Measurements from ENCODE around the gene FBXO21.
"Not testable (repeated sequence)": the region's sequence is repeated elsewhere in the genome, so short reads cannot be mapped to it uniquely, and the experiment has no call there.

FBXO21 gene, protein sequence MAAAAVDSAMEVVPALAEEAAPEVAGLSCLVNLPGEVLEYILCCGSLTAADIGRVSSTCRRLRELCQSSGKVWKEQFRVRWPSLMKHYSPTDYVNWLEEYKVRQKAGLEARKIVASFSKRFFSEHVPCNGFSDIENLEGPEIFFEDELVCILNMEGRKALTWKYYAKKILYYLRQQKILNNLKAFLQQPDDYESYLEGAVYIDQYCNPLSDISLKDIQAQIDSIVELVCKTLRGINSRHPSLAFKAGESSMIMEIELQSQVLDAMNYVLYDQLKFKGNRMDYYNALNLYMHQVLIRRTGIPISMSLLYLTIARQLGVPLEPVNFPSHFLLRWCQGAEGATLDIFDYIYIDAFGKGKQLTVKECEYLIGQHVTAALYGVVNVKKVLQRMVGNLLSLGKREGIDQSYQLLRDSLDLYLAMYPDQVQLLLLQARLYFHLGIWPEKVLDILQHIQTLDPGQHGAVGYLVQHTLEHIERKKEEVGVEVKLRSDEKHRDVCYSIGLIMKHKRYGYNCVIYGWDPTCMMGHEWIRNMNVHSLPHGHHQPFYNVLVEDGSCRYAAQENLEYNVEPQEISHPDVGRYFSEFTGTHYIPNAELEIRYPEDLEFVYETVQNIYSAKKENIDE

GRCh38 chr12:117190210-117190781 is at the start of gene FBXO21:
FBXO21 (minus strand) TSS chr12:117190470; CDS start chr12:117190456, 14 bp downstream.
- peak; percentile 92 to 96 for DNase-seq

DNA sequence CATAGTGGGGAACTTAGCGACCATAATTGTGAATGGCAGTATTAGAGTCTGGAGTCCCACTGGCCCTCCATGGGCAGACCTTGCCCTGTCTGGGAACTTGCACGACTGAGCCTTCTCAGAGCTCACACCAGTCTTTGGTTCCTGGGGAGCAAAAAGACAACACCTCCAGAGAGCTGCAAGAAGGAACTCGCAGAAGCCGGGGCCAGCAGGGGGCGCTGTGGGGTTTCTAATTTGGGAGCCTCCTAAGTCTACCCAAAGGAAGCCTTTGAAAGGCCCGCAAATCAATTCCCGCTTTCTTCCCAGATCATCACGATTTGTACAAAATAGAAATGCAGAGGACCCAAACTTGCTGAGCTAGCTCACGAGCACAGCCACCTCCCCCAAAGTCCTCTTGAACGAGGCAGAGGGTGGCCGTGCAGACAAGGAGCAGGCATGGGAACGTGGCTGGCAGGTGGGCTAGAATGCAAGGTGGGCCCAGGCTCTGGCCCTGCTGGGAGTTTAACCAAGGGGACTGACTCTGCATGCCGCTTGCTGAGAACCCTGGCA is 46.3 kb upstream of the FBXO21 start:
- DNase-seq: peak; percentile 82 to 88

DNA sequence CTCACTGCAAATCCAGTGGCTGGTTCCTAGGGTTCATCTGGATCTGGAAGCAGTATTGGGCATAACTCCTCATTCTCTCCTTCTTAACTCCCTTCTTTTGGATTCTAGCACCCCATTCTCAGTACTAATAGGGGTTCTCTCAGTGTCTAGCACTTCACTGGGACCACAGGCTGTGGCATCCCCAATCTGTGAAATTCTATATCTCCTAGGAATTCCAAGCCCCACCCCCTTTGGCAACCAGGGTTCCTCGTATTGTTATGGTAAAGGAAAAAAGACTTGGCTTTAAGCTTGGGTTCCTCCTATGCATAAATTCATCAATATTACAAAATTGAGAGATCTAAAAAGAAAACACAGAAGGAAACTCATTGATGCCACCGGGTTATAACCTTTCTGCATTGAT is 45.0 kb upstream of the FBXO21 start:
- no peak for DNase-seq

DNA sequence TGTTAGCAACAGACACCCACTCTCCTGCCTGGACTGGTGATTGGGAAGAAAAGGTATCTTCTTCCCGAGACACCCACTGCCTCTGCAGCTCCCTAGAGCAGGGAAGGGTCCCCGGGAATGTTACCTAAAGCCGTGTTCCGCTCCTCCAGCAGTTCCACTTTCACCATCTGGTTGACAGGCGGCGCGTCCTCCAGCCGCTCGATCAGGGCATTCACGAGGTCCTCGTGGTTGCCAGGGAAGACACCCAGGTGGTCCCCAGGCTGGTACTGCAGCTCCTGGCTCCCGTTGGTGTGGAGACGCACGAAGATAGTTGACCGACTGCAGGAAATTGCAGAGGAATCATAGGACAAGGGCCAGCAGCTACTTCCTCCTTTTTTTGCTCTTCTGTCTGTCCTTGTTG is 44.2 kb upstream of the FBXO21 start:
- no peak for DNase-seq

DNA sequence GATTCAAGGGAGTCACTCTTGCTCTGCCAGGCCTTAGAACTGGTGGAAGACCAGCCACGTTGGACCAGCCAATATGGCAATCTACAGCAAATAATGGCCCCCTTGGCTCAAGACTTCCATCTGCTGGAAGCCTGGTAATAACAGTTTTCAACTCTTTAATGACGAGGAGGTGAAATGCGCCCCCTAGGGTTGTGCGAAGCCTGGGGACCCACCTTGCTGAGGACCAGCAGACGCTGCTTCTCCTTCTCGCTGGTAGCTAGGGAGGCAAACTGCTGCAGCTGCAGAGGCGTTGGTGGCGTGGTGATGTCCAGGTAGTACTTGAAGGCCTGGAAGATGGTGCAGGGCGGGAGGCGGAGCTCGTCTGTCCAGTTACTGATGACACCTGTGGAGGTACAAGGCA is 41.5 kb upstream of the FBXO21 start:
- no peak for DNase-seq

- no peak for DNase-seq
These were observed 38.0 kb upstream of the FBXO21 start for GRCh38 chr12:117228239-117228638.

DNA sequence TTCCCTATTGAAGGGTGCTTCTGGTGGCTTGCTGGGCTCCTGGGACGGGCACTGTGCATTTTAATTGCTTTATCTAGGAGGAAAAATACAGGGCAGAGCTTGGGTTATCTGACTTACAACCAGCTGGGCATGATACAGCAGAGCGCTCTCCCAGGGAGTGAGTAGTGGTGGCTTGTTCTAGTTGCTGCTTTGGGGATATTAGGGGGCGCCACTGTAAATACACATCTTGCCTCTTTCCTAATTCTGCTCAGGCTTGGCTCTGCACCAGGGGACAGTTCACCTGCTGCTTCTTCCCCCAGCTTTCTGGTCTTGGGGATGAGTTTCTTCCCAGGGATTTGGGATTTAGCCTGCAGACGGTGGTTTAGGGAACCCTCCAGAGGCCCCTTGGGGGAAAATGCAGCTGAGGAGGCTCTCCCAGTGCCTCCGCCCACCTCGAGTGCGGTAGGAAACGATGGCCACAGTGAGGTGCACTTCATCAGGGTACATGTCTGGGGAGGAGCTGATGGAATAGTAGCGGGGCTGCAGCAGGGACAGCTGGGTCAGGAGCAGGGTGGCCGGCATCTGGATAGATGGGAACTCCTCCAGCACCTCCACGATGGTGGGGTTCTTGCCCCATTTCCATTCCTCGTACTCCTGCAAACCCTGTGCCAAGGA is 36.9 kb upstream of the FBXO21 start:
- DNase-seq: no peak

- DNase-seq: no peak
These were observed 36.2 kb upstream of the FBXO21 start for GRCh38 chr12:117226505-117226904.

DNA sequence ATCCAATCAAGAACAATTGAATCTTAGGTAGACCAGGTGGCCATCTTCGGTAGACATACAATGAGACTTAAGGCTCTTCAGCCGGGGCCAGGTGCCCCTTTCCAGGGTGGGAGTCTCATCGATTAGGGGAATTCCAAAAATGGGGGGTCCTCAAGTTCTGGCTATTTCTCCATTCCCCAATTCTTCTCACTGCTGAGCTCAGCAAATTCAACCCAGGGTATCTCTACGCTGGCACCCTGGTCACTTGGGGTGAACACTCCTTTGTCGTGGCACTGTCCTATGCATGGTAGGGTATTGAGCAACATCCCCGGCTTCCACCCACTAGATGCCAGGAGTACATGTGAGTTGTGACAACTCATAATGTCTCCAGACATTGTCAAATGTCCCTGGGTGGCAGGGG is 34.9 kb upstream of the FBXO21 start:
- no peak for DNase-seq

DNA sequence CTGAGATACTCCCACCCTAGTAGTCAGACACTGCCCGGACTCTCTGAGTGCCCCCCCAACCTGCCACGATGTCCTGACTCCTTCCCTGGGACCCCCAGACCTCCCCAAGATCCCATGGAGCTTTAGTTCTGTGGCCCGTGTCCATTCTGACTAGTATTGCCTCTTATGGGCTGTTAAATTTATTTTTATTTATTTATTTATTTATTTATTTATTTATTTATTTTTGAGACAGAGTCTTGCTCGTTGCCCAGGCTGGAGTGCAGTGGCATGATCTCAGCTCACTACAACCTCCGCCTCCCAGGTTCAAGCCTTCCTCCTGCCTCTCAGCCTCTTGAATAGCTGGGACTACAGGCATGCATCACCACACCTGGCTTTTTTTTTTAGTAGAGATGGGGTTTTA is 30.7 kb upstream of the FBXO21 start:
- DNase-seq: not testable (repeated sequence)

GRCh38 chr12:117218149-117218548 is 27.9 kb upstream of the FBXO21 start:
- no peak for DNase-seq

GRCh38 chr12:117216686-117217085 is 26.4 kb upstream of the FBXO21 start:
- no peak for DNase-seq

DNA sequence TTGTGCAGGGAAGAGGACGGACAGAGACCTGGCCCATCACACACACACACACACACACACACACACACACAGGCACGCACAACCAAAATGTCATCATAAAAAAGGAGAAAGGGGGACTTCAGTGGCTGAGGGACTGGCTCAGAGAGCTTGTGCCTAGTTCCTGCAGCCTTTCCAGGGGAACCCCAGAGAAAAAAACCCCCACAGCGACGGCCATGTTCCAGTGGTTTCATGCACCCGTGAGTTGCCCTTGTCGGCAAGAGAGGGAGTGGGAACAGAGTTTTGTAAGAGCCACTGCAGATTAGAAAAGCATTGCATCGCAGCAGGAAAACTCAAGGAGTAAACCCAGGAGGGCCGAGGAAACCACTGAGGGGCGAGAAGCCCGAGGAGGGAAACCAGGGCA is 24.5 kb upstream of the FBXO21 start:
- DNase-seq: no peak

- DNase-seq: no peak
These were observed 23.1 kb upstream of the FBXO21 start for GRCh38 chr12:117213295-117213808.

DNA sequence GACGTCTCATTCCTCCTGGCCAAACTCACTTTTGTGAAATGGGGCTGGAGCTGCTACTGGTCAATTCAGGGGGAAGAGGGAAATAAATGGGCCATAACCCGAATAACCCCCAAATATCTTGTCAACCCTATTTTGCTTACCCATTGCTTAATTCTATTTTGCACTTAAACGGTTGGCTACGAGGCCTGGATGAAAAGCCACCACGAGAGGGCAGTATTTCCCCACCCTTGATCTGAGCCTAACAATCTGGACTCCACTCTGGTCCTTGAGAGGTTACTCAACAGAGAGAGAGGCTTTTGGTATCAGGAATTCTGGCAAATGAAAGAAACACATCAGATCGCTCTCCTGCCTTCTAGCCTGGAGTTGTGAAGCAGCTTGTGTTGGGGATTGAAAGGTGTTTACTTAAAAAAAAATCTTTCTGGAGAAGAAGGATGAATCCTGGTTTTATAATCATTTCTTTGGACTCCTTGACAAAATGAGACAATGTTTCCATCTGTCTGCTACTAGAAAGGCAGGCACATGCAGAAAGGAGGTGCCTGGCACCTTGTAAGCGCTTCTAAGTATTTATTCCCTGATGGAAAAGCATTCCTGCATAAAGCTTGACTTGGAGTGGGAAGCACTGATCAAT is 22.4 kb upstream of the FBXO21 start:
- DNase-seq: peak; percentile 65 to 68

GRCh38 chr12:117210266-117210918 is 20.1 kb upstream of the FBXO21 start:
- no peak for DNase-seq

GRCh38 chr12:117209626-117210025 is 19.4 kb upstream of the FBXO21 start:
- DNase-seq: no peak

- DNase-seq: no peak
These were observed 18.7 kb upstream of the FBXO21 start for GRCh38 chr12:117208811-117209455.

GRCh38 chr12:117208206-117208605 is 17.9 kb upstream of the FBXO21 start:
- DNase-seq: no peak

DNA sequence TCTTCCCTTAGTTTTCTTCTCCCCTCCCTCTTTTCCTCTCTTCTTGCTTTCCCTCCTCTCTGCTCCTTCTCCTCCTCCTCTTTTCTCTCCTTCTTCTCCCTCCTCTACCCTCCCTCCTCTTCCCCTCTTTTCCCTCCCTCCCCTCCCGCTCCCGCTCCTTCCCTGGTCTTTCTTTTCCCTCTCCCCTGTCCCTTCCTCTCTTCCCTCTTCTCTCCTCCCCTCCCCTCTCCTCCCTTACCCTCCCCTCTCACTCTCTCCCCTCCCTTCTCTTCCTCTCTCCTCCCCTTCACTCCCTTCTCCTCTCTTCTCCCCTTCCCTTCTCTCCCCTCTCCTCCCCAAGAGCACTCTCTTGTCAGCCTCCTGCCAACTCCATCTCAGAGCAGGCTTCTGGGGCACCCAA is 17.4 kb upstream of the FBXO21 start:
- DNase-seq: no peak

GRCh38 chr12:117202556-117202955 is 12.3 kb upstream of the FBXO21 start:
- no peak for DNase-seq

DNA sequence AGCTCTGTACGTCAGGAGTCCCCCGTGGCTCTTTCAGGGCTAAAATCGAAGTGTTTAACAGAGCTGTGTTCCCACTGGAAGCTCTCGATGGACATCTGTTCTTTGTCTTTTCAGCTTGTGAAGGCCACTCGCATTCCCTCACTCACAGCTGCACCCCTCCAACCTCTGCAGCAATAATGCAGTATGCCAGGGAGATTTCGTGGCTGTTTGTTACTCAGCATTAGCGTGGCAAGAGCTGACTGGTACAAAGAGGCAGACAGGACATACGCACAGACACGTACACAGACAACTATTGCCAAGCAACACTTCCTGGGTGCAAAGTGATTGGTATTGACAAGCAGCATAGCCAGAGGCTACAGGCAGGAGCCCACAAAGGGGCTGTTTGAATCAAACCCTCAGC is 11.8 kb upstream of the FBXO21 start:
- no peak for DNase-seq

Data from stimulated activated CD4-positive, alpha-beta T cell treated with anti-CD3 and anti-CD28 coated beads, Interleukin-2, amount 100 ng/mL, for 48 hours (primary cell).